GM12878 (cell line): ENCODE results near the gene TDRD15. TPM values are rescaled to one million over a fixed set of nuclear protein-coding genes. Genes with fewer than 3 reads are reported as not detected.
A peak's percentile ranks its signal among the peaks of the same experiment; 100 is the strongest.

Experiments used
- ATAC-seq: fragments of 200-7000 bp; cut with Tn5 transposase; 3 replicates; pipeline ENCODE4 v1.9.1; 2020; ENCODE audit warnings: mild to moderate bottlenecking, moderate library complexity
- BruUV-seq: library from RNA; stranded (reverse); fragments of 400-500 nt; replicated peaks from 2 replicates; lab custom pipeline; 2021; lab: Mats Ljungman, UMichigan
- CTCF ChIA-PET: fragments of 300-600 bp; sonication (Branson Sonifier 250); formaldehyde crosslinking; extraction: SDS; loops from one replicate; lab custom pipeline; 2021; ENCODE audit warnings: inconsistent platforms; lab: Yijun Ruan, JAX
- POLR2A ChIA-PET: fragments of 350-600 bp; formaldehyde crosslinking; extraction: SDS; loops from one replicate; lab custom pipeline; 2021; ENCODE audit warnings: inconsistent platforms; lab: Charles Lee
- RAD21 ChIA-PET: fragments of 300-600 bp; sonication (Branson Sonifier 250); formaldehyde crosslinking; loops from one replicate; lab custom pipeline; 2023; ENCODE audit warnings: antibody characterized with exemption; ENCODE audit not compliant: unreplicated experiment; lab: Charles Lee
- SMC1A ChIA-PET: fragments of 300-600 bp; sonication (Branson Sonifier 250); formaldehyde crosslinking; loops from one replicate; lab custom pipeline; 2023; ENCODE audit not compliant: unreplicated experiment, uncharacterized antibody; lab: Charles Lee
- DNase-seq: peaks from one replicate; pipeline ENCODE4 v3.0.0-alpha.2; 2011; ENCODE audit warnings: low read depth, low spot score
- FAIRE-seq: peaks from 3 replicates; lab custom pipeline; 2011; peaks lifted over from hg19 to GRCh38; lab: Jason Lieb, UNC
- H2AFZ ChIP-seq: 2 replicates; pipeline ENCODE4 v1.6.0; 2011; ENCODE audit warnings: low read depth, low read length, control low read depth; ENCODE audit not compliant: control insufficient read depth
- H3K27ac ChIP-seq: 2 replicates; pipeline ENCODE4 v1.5.1; 2011; ENCODE audit warnings: control low read depth; ENCODE audit not compliant: control insufficient read depth, insufficient read depth
- H3K27me3 ChIP-seq, 2 experiments: replicated peaks in 1 of 2; 2 replicates each; pipeline versions ENCODE4 v1.6.0 to v1.6.1; 2011; ENCODE audit warnings: low read length in 1 of 2; ENCODE audit not compliant: control insufficient read depth in 2 of 2, insufficient read depth in 2 of 2
- H3K36me3 ChIP-seq, 2 experiments: 2 replicates each; pipeline ENCODE4 v1.5.1; 2011; ENCODE audit warnings: low read length in 1 of 2; ENCODE audit not compliant: control insufficient read depth in 2 of 2, insufficient read depth in 2 of 2
- H3K4me1 ChIP-seq: 2 replicates; pipeline ENCODE4 v1.6.1; 2011; ENCODE audit warnings: mild to moderate bottlenecking, low read length, moderate library complexity, mixed read lengths; ENCODE audit not compliant: control insufficient read depth, insufficient read depth
- H3K4me2 ChIP-seq: 2 replicates; pipeline ENCODE4 v1.6.0; 2011; ENCODE audit warnings: control low read depth; ENCODE audit not compliant: control insufficient read depth, insufficient read depth
- H3K4me3 ChIP-seq: fragments of 200-600 bp; sonication (generic); 2 replicates; pipeline ENCODE4 v1.5.1; 2016
- H3K79me2 ChIP-seq: 2 replicates; pipeline ENCODE4 v1.6.0; 2011; ENCODE audit warnings: low read length; ENCODE audit not compliant: control insufficient read depth, insufficient read depth
- H3K9ac ChIP-seq: 2 replicates; pipeline ENCODE4 v1.8.0; 2011; ENCODE audit warnings: low read length, control low read depth, mixed read lengths; ENCODE audit not compliant: control insufficient read depth, insufficient read depth
- H3K9me3 ChIP-seq: replicated peaks from 3 replicates; pipeline ENCODE4 v1.5.1; 2011; ENCODE audit warnings: mild to moderate bottlenecking, low read length; ENCODE audit not compliant: control insufficient read depth, insufficient read depth
- H4K20me1 ChIP-seq: 2 replicates; pipeline ENCODE4 v1.6.0; 2011; ENCODE audit not compliant: control insufficient read depth, insufficient read depth
- HCFC1 ChIP-seq: fragments of 150-350 bp; IDR thresholded peaks from 2 replicates; pipeline ENCODE4 v1.6.1; 2014; ENCODE audit warnings: low read length
- LARP7 ChIP-seq: fragments of 450-650 bp; IDR thresholded peaks from 2 replicates; pipeline ENCODE4 v1.6.1; 2017; ENCODE audit warnings: mild to moderate bottlenecking
- MLLT1 ChIP-seq: fragments of 450-650 bp; IDR thresholded peaks from 2 replicates; pipeline ENCODE4 v1.6.1; 2016; ENCODE audit warnings: mild to moderate bottlenecking
- NFYB ChIP-seq: IDR thresholded peaks from 2 replicates; pipeline ENCODE4 v1.6.1; 2011; ENCODE audit warnings: low read depth, mild to moderate bottlenecking, low read length, improper control_type of control experiment, moderate library complexity; ENCODE audit not compliant: insufficient read depth
- RAD21 ChIP-seq: IDR thresholded peaks from 2 replicates; pipeline ENCODE4 v1.6.1; 2011; ENCODE audit warnings: mild to moderate bottlenecking, low read depth, low read length, moderate library complexity; ENCODE audit not compliant: insufficient read depth
- SMC3 ChIP-seq: IDR thresholded peaks from 2 replicates; pipeline ENCODE4 v1.6.1; 2011; ENCODE audit warnings: low read length, improper control_type of control experiment, borderline replicate concordance
- WGBS: methylation state at CpG from one replicate; pipeline ENCODE4 v1.1.6; 2016; ENCODE audit warnings: low lambda C conversion rate; ENCODE audit not compliant: insufficient replicate concordance, insufficient coverage; ENCODE audit errors: missing lambda C conversion rate; 5-methylcytosine and 5-hydroxymethylcytosine counted together
- in situ Hi-C: fragments of 300-500 bp; cut with MboI; formaldehyde crosslinking; loops from 9 replicates; pipeline ENCODE4 v1.14.3; 2018; ENCODE audit warnings: mixed read lengths
- intact Hi-C: fragments of 100-400 bp; cut with micrococcal nuclease; formaldehyde crosslinking; loops from one replicate; pipeline ENCODE4 v1.14.2; 2022; ENCODE audit not compliant: unreplicated experiment
- polyA plus RNA-seq, 11 experiments: library from polyadenylated mRNA; depleted of rRNA in 4 of 11; unstranded in 6 of 11; stranded (reverse) in 5 of 11; fragments of >200 nt; fragmentation: Nextera tagmentation in 4 of 11; fragmentation: Illumina TruSeq in 1 of 11; extraction: Ambion mirVana in 4 of 11; extraction: Trizol in 1 of 11; gene quantifications; 1 replicate in 1 of 11; 2 replicates in 10 of 11; pipeline versions ENCODE4 v1.2.1 to v1.2.3, GENCODE V29; 2011 to 2016; ENCODE audit warnings: inconsistent platforms in 2 of 11, missing spikeins in 2 of 11, low read depth in 1 of 11
- total RNA-seq, 4 experiments: library from RNA; depleted of rRNA in 3 of 4; stranded (reverse); fragments of >200 nt in 3 of 4; fragmentation: Illumina TruSeq in 1 of 4; extraction: Trizol in 1 of 4; gene quantifications; 2 replicates each; pipeline versions ENCODE4 v1.2.1 to v1.2.3, GENCODE V29; 2013 to 2021
- TF ChIP-seq, protein P1 (sequence below), 3 experiments: IDR thresholded peaks in 2 of 3; conservative IDR thresholded peaks in 1 of 3; 2 replicates each; pipeline ENCODE4 v1.5.1; 2011; ENCODE audit warnings: low read depth in 3 of 3, low read length in 3 of 3, mild to moderate bottlenecking in 3 of 3, control low read depth in 2 of 3, moderate library complexity in 2 of 3, inconsistent platforms in 1 of 3, mixed read lengths in 1 of 3; ENCODE audit not compliant: control insufficient read depth in 2 of 3, insufficient read depth in 1 of 3; ENCODE audit errors: extremely low read depth in 1 of 3

TDRD15 gene
- total and polyA plus RNA-seq, 10 of the 15 experiments (the other 5 are each of a cell fraction or from before 2014, with no cell fraction given), result not detected

- intact Hi-C loops, result loop anchor here (1.0 to 2.0 kb wide), 2 partner anchors 74 to 457 kb away; no protein-coding TSS in a partner anchor
- no peak overlapping the region for H2AFZ ChIP-seq
- no peaks in the 10 kb centered on the region for H3K36me3 ChIP-seq
- BruUV-seq, result no TSS peak
- no peak overlapping the region for H3K9ac ChIP-seq
- no peak for FAIRE-seq
- H3K4me1 ChIP-seq, result no peaks in the 10 kb centered on the region
- in situ Hi-C loops, result loop anchor here (5.0 to 25.0 kb wide), 2 partner anchors 70 to 455 kb away; partner anchors contain the start of genes GDF7 and HS1BP3
- ATAC-seq, result no peak
- SMC1A ChIA-PET, result interaction anchor here (0.9 to 2.0 kb wide), 3 partner anchors 75 to 457 kb away, joined by 3 to 7 read pairs (median 3); no protein-coding TSS in a partner anchor
- H3K9me3 ChIP-seq, result no peaks in the 10 kb centered on the region
- RAD21 ChIA-PET, result interaction anchor here (1.1 to 1.7 kb wide), 2 partner anchors 70 to 75 kb away, joined by 3 to 4 read pairs; no protein-coding TSS in a partner anchor
- H3K27me3 ChIP-seq, result no peaks in the 10 kb centered on the region
- no peaks in the 10 kb centered on the region for H4K20me1 ChIP-seq
- H3K79me2 ChIP-seq, result no peaks in the 10 kb centered on the region
- H3K27ac ChIP-seq, result no peak overlapping the region
- CTCF ChIA-PET, result interaction anchor here (0.6 to 2.2 kb wide), 9 partner anchors 30 to 457 kb away, joined by 3 to 14 read pairs (median 5); partner anchors contain the start of gene APOB
- TF ChIP-seq HCFC1, result no peak
- no peak for TF ChIP-seq MLLT1
- H3K4me3 ChIP-seq, result no peak overlapping the region
- DNase-seq, result no peak
- no peak overlapping the region for H3K4me2 ChIP-seq
- POLR2A ChIA-PET, result no interaction called here
Measured at GRCh38 chr2:21117688-21118087, 6.1 kb upstream of the TDRD15 start.

GRCh38 chr2:21118302-21118920, 5.4 kb upstream of the TDRD15 start:
- H4K20me1 ChIP-seq, result no peaks in the 10 kb centered on the region
- no peak overlapping the region for H3K9ac ChIP-seq
- no peaks in the 10 kb centered on the region for H3K9me3 ChIP-seq
- RAD21 ChIA-PET, result interaction anchor here (1.4 to 1.7 kb wide), 2 partner anchors 70 to 199 kb away, joined by 4 read pairs; no protein-coding TSS in a partner anchor
- no peak overlapping the region for H2AFZ ChIP-seq
- 19% methylated on average over 3 of the region's 3 CpGs for WGBS
- in situ Hi-C loops, result loop anchor here (5.0 to 25.0 kb wide), 2 partner anchors 71 to 456 kb away; partner anchors contain the start of genes GDF7 and HS1BP3
- no peaks in the 10 kb centered on the region for H3K4me1 ChIP-seq
- peak; percentile 84 for FAIRE-seq
- POLR2A ChIA-PET, result no interaction called here
- peak; percentile 71 for ATAC-seq
- H3K27me3 ChIP-seq, result no peaks in the 10 kb centered on the region
- no peak overlapping the region for H3K4me3 ChIP-seq
- no peaks in the 10 kb centered on the region for H3K36me3 ChIP-seq
- no peak for DNase-seq
- H3K27ac ChIP-seq, result no peak overlapping the region
- CTCF ChIA-PET, result interaction anchor here (1.4 to 2.2 kb wide), 6 partner anchors 66 to 457 kb away, joined by 4 to 14 read pairs (median 7); partner anchors contain the start of gene APOB
- H3K79me2 ChIP-seq, result no peaks in the 10 kb centered on the region
- H3K4me2 ChIP-seq, result no peak overlapping the region
- intact Hi-C loops, result loop anchor here (1.0 to 2.0 kb wide), 2 partner anchors 75 to 458 kb away; no protein-coding TSS in a partner anchor
- TF ChIP-seq, protein P1, sequence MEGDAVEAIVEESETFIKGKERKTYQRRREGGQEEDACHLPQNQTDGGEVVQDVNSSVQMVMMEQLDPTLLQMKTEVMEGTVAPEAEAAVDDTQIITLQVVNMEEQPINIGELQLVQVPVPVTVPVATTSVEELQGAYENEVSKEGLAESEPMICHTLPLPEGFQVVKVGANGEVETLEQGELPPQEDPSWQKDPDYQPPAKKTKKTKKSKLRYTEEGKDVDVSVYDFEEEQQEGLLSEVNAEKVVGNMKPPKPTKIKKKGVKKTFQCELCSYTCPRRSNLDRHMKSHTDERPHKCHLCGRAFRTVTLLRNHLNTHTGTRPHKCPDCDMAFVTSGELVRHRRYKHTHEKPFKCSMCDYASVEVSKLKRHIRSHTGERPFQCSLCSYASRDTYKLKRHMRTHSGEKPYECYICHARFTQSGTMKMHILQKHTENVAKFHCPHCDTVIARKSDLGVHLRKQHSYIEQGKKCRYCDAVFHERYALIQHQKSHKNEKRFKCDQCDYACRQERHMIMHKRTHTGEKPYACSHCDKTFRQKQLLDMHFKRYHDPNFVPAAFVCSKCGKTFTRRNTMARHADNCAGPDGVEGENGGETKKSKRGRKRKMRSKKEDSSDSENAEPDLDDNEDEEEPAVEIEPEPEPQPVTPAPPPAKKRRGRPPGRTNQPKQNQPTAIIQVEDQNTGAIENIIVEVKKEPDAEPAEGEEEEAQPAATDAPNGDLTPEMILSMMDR (IDR thresholded peaks at IDR 0.05 in 2 of 3, conservative IDR thresholded peaks at IDR 0.05 in 1 of 3; ENCODE audit: control insufficient read depth in 2 of 3, extremely low read depth in 1 of 3, insufficient read depth in 1 of 3, low read depth in 3 of 3, low read length in 3 of 3), result peak; percentile 39 to 54 (median 45); a peak in 4 of 6 replicates
- TF ChIP-seq LARP7 (no peak), NFYB (no peak), SMC3 (peak; percentile 51; the same call in 1 of the 2 replicates), RAD21 (peak; percentile 45)
- SMC1A ChIA-PET, result interaction anchor here (2.0 kb wide), 1 partner anchor 458 kb away, joined by 7 read pairs; no protein-coding TSS in a partner anchor
- BruUV-seq, result no TSS peak
